Stomach (tissue), 9 donors: ENCODE results near the gene RNF207. TPM values are rescaled to one million over a fixed set of nuclear protein-coding genes. Genes with fewer than 3 reads are reported as not detected.

Experiments
- DNase-seq, 2 donors: peaks; one replicate each; pipeline versions ENCODE4 v3.0.0 to v3.0.0-alpha.2; 2013 to 2019
- H3K27ac ChIP-seq, 5 donors: fragments of 200-600 bp in 4 of 5; sonication (generic) in 4 of 5; one replicate each; pipeline ENCODE4 v1.5.1; 2013 to 2019; ENCODE audit warnings: mild to moderate bottlenecking in 1 of 5, moderate library complexity in 1 of 5
- H3K27me3 ChIP-seq, 3 donors: fragments of 200-600 bp; sonication (generic); one replicate each; pipeline ENCODE4 v1.5.1; 2017 to 2019; ENCODE audit warnings: mixed run types in 1 of 3
- H3K36me3 ChIP-seq, 4 donors: fragments of 200-600 bp; sonication (generic); 1 replicate in 3 of 4; 2 replicates in 1 of 4; pipeline ENCODE4 v1.5.1; 2016 to 2019
- H3K4me1 ChIP-seq, 4 donors: fragments of 200-600 bp; sonication (generic); one replicate each; pipeline ENCODE4 v1.5.1; 2016 to 2019
- H3K4me3 ChIP-seq, 4 donors: fragments of 200-600 bp; sonication (generic) in 3 of 4; one replicate each; pipeline ENCODE4 v1.5.1; 2016 to 2019; ENCODE audit warnings: mild to moderate bottlenecking in 1 of 4
- H3K9me3 ChIP-seq, 4 donors: fragments of 200-600 bp; sonication (generic); one replicate each; pipeline ENCODE4 v1.5.1; 2016 to 2019
- EP300 ChIP-seq: sonication (generic); formaldehyde crosslinking; IDR thresholded peaks from one replicate; pipeline ENCODE4 v1.6.1; 2017; ENCODE audit warnings: antibody characterized with exemption
- POLR2A ChIP-seq, 4 donors: fragments of 450-650 bp; IDR thresholded peaks; one replicate each; pipeline ENCODE4 v1.6.1; 2016; ENCODE audit warnings: antibody characterized with exemption in 4 of 4, control low read depth in 2 of 4, mild to moderate bottlenecking in 1 of 4, moderate library complexity in 1 of 4
- POLR2AphosphoS5 ChIP-seq, 3 donors: sonication (generic); formaldehyde crosslinking; IDR thresholded peaks; one replicate each; pipeline ENCODE4 v1.6.1; 2016; ENCODE audit warnings: antibody characterized with exemption in 3 of 3
- WGBS, 5 donors: extraction: QIAGEN DNeasy Blood & Tissue Kit in 3 of 5; methylation state at CpG; one replicate each; pipeline versions ENCODE4 v1.1.5 to v1.1.7; 2013 to 2018; 5-methylcytosine and 5-hydroxymethylcytosine counted together
- intact Hi-C: fragments of 100-400 bp; cut with DNase I; formaldehyde crosslinking; loops from one replicate; pipeline ENCODE4 v1.15.1; 2023; ENCODE audit warnings: low total_unique reads
- polyA plus RNA-seq, 3 donors: library from polyadenylated mRNA; stranded (reverse); fragments of 200-250 nt; gene quantifications; one replicate each; pipeline ENCODE4 v1.2.3, GENCODE V29; 2013
- total RNA-seq, 5 donors: library from RNA; depleted of rRNA; stranded (reverse); fragments of >200 nt; gene quantifications; one replicate each; pipeline versions ENCODE4 v1.1.0 to v1.2.3, GENCODE V29; 2014 to 2016
- TF ChIP-seq, protein P1 (sequence below), 7 experiments: fragments of 450-650 bp in 4 of 7; fragments of 200-600 bp in 3 of 7; sonication (generic) in 3 of 7; IDR thresholded peaks; one replicate each; pipeline ENCODE4 v1.5.1; 2016 to 2019; ENCODE audit warnings: antibody characterized with exemption in 7 of 7, control low read depth in 2 of 7, mild to moderate bottlenecking in 1 of 7
- donor health status: healthy with polysubstance abuse.
- donor health status: Bipolar disorder and iron deficiency.
- donor health status: healthy.

RNF207 gene
- total and polyA plus RNA-seq, 8 donors: 1.5 to 112 (median 21.8) TPM

DNA sequence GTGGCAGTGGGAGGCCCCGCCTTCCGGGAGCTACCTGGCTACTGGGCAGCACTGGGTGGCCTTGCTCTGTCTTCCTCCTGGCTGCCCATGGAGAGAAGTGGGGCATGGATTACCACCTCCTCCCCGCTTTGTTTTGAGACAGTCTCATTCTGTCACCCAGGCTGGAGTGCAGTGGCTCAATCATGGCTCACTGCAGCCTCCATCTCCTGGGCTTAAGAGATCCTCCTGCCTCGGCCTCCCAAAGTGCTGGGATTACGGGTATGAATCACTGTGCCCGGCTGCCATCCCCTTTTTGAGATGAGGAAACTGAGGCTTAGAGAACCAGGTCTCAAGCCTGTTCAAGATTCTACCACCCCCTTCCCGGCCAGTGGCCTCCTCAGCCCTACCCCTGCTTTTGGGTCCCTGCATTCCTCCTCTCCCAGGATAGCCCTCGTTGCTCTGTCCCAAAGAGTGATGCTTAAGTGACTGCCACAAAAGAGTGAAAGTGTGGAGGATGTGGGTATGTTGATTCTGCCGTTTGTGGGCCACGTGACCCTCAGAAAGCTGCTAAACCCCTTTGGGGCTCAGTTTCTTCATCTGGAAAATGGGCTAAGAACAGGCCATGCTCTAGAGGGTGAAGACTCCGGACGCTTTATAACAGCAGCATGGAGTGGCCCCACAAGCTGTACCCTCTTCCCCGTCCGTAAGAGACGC, 45.9 kb downstream of the RNF207 start:
- H3K4me1 ChIP-seq: peaks cover 7 to 19% (median 15%) of the 10 kb centered on the region in 4 donors
- H3K36me3 ChIP-seq: peaks cover 0 to 23% (median 13%) of the 10 kb centered on the region in 4 donors
- no peak overlapping the region for H3K27ac ChIP-seq
- no peaks in the 10 kb centered on the region for H3K9me3 ChIP-seq
- 73 to 88% (median 77%) methylated on average over 12 to 15 of the region's 15 CpGs for WGBS, 5 donors
- intact Hi-C loops: no loop called here
- TF ChIP-seq, protein P1, sequence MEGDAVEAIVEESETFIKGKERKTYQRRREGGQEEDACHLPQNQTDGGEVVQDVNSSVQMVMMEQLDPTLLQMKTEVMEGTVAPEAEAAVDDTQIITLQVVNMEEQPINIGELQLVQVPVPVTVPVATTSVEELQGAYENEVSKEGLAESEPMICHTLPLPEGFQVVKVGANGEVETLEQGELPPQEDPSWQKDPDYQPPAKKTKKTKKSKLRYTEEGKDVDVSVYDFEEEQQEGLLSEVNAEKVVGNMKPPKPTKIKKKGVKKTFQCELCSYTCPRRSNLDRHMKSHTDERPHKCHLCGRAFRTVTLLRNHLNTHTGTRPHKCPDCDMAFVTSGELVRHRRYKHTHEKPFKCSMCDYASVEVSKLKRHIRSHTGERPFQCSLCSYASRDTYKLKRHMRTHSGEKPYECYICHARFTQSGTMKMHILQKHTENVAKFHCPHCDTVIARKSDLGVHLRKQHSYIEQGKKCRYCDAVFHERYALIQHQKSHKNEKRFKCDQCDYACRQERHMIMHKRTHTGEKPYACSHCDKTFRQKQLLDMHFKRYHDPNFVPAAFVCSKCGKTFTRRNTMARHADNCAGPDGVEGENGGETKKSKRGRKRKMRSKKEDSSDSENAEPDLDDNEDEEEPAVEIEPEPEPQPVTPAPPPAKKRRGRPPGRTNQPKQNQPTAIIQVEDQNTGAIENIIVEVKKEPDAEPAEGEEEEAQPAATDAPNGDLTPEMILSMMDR (IDR thresholded peaks at IDR 0.05): no peak
- TF ChIP-seq POLR2AphosphoS5 (IDR thresholded peaks at IDR 0.05) (no peak), POLR2A (IDR thresholded peaks at IDR 0.05) (no peak), EP300 (no peak)
- H3K27me3 ChIP-seq: peaks cover 0 to 65% (median 31%) of the 10 kb centered on the region in 3 donors
- H3K4me3 ChIP-seq: no peak overlapping the region
- DNase-seq: no peak

DNA sequence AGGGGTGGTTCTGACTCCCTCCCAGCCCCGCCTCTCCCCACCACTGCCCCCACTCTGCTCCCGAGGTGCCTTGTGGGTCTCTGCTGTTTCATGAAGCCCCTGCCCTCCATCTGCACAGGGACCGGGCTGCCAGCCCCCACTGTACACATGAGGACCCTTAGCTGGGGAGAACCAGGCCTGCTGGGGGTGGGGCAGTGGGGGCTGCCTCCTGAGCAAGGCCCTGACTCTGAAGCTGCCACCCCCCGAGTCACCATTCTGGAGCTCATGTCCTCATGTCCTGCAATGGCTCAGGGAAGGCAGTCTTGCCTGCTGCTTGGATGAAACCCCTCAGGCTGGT, 46.4 kb downstream of the RNF207 start:
- TF ChIP-seq EP300 (no peak), POLR2A (IDR thresholded peaks at IDR 0.05) (no peak), POLR2AphosphoS5 (IDR thresholded peaks at IDR 0.05) (no peak)
- TF ChIP-seq, protein P1 (IDR thresholded peaks at IDR 0.05): no peak
- DNase-seq: no peak
- Histone ChIP-seq H3K27ac (no peak overlapping the region), H3K36me3 (peaks cover 0 to 23% (median 13%) of the 10 kb centered on the region in 4 donors), H3K4me3 (no peak overlapping the region), H3K4me1 (peaks cover 7 to 16% (median 13%) of the 10 kb centered on the region in 4 donors), H3K27me3 (peaks cover 0 to 59% (median 28%) of the 10 kb centered on the region in 3 donors), H3K9me3 (no peaks in the 10 kb centered on the region)
- WGBS, 5 donors: 67 to 90% (median 75%) methylated on average over 1 to 4 of the region's 4 CpGs
- intact Hi-C loops: no loop called here

DNA sequence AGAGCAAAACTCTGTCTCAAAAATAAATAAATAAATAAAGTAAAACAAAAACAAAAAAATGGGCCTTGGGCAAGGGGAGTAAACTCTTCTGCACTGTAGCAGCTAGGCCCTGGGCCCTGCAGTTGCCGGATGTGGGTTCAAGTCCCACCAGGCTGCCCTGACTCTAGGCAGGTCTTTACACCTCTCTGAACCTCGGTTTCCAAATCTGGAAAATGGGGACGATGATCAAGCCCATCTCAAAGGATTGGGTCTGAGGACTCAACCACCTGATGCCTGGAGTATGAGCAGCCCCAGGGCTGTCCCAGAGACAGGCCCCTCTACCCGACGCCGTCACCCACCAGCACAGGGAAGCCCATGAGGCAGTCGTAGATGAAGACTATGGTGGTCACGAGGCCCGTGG, 47.5 kb downstream of the RNF207 start:
- no peak for DNase-seq
- Histone ChIP-seq H3K4me3 (no peak overlapping the region), H3K9me3 (no peaks in the 10 kb centered on the region), H3K27ac (no peak overlapping the region), H3K27me3 (peaks cover 0 to 52% (median 25%) of the 10 kb centered on the region in 3 donors), H3K36me3 (peaks cover 0 to 23% (median 13%) of the 10 kb centered on the region in 4 donors), H3K4me1 (peaks cover 7 to 16% (median 13%) of the 10 kb centered on the region in 4 donors)
- intact Hi-C loops: no loop called here
- TF ChIP-seq POLR2A (IDR thresholded peaks at IDR 0.05): no peak
- TF ChIP-seq, protein P1 (IDR thresholded peaks at IDR 0.05): no peak
- no peak for TF ChIP-seq EP300
- TF ChIP-seq POLR2AphosphoS5 (IDR thresholded peaks at IDR 0.05): no peak
- 85 to 95% (median 92%) methylated on average over 4 to 9 of the region's 9 CpGs for WGBS, 5 donors

DNA sequence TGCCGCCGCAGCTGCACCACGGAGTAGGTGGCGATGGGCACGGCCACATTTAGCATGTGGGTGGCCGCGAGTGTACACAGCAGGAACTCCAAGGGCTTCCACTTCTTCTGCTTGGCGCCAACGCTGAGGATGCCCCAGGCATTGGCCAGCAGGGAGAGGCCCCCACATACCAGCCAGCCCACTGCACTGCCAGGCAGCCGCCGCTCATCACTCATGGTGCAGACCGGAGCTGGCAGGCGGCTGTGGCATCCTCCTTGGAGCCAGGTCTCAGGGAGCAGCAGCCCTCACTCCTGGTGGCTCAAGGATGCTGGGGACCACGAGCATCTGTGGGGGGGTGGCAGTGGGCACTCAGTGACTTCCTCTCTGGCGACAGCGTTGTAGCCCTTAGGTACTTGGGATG, 48.8 kb downstream of the RNF207 start:
- TF ChIP-seq, protein P1 (IDR thresholded peaks at IDR 0.05): no peak
- TF ChIP-seq EP300: no peak
- TF ChIP-seq POLR2AphosphoS5 (IDR thresholded peaks at IDR 0.05): no peak
- no peak for TF ChIP-seq POLR2A (IDR thresholded peaks at IDR 0.05)
- Histone ChIP-seq H3K4me3 (no peak overlapping the region), H3K27me3 (peaks cover 0 to 52% (median 18%) of the 10 kb centered on the region in 3 donors), H3K9me3 (no peaks in the 10 kb centered on the region), H3K36me3 (peaks cover 0 to 23% (median 13%) of the 10 kb centered on the region in 4 donors), H3K4me1 (peaks cover 0 to 14% (median 11%) of the 10 kb centered on the region in 4 donors), H3K27ac (no peak overlapping the region)
- intact Hi-C loops: no loop called here
- WGBS, 5 donors: 80 to 90% (median 87%) methylated on average over 12 to 16 of the region's 16 CpGs
- DNase-seq: no peak
